Measurements from ENCODE around the gene PRPF40A.

PRPF40A gene

GRCh38 chr2:152648336-152648735 lies 68.9 kb downstream of the PRPF40A start:
- no peak for DNase-seq

DNA sequence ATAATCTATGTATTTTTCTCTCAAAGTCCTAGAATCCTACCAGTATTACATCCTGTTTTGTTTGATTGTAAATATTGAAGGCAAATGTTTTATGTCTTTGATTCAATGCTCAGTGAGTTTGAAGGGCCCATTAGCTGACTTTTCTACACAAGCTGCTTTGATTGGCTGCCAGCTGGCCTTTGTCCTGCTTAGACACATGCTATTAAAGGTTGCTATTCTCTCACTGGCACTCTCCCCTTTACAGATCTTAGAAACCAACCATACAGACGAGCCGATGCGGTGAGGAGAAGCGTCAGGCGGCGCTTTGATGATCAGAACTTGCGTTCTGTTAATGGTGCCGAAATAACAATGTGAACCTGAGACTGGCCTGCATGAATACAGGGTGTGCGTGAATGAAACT lies 69.7 kb downstream of the PRPF40A start:
- DNase-seq = no peak

DNA sequence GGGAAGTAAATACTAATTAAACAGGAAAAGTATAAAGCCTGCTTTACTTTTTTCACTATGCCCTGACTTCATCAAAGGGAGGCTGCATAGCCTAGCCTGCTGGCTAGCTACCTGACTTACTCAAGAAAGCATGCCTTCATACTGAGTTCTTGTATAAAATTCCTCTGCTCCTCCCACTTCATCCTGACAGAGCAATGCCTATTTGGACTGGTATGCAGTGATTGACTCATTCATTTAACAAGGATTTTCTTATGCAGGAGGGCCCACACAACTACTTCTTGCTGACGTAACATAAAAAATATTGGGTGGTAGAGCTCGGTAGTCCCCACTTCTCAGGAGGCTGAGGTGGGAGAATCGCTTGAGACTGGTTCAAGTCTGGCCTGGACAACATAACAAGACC lies 70.5 kb downstream of the PRPF40A start:
- no peak for DNase-seq

DNA sequence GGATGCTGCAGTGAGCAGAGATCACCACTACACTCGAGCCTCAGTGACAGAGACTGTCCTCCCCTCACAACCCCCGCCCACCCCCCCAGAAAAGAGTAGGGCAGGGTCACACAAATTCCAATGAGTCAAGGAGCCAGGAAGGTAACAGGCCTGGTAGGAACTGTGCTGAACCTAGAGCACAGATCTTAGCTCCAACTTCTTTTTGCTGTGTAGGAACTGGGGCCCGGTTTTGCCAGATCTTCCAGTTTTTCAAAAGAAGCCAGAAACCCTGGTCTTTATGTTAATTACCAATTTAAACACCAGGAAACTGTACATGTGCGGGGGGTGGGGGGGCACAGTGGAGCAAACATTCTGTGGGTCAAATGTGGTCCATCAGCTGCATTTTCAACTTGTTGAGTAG lies 71.0 kb downstream of the PRPF40A start:
- DNase-seq = no peak

DNA sequence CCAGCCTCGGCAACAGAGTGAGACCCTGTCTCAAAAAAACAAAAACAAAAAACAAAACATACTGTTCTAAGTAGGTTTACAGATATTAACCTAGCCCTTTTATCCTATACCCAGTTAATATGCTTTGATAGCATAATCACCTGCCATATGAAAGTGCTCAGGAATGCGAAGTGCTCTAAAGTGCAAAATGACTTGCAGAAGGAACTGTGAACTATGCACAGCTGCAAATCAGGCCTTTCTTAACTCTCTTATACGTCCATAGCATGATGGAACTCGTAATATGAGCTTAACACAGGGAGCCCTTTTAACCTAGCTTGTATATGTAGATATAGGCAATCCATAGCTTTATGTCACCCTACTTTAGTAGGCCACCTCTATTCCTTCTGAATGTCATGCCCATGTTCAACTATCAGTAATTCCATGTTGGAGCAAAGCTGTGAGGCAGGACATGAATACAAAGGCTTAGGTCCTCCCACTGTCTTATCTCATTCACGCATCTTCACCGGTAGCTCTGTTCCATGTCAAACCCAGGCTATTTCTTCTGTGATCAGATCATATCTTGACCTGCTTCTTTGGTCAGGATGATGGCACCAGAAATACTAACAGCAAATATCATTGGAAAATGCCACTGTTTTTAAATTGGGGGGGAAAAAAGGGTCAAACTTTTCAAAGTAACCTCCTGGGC lies 72.9 kb downstream of the PRPF40A start:
- DNase-seq = no peak

GRCh38 chr2:152638590-152638989 lies 78.7 kb downstream of the PRPF40A start:
- no peak for DNase-seq

GRCh38 chr2:152638056-152638455 lies 79.2 kb downstream of the PRPF40A start:
- DNase-seq = no peak

DNA sequence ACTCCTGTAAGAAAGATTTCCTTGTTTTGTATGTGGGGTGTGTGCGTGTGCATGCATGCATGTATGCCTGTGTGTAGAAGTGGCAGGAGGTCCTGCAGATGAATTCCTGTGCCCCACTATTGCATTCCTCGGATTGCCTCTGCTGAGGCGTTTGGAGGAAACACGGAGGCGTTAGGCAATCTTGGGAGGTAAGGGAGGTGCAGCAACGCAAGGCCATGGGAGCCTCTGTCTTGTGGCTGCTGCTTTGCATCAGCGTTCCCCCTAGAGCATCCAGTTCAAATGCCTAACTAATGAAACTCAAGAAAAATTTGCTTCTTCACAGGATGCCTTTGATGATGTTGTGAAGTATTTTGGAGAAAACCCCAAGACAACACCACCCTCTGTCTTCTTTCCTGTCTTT lies 80.0 kb downstream of the PRPF40A start:
- DNase-seq = no peak

- DNase-seq = peak; percentile 65
Observed at GRCh38 chr2:152635635-152636298, 81.5 kb downstream of the PRPF40A start.

GRCh38 chr2:152632736-152633135 lies 84.5 kb downstream of the PRPF40A start:
- DNase-seq = no peak

DNA sequence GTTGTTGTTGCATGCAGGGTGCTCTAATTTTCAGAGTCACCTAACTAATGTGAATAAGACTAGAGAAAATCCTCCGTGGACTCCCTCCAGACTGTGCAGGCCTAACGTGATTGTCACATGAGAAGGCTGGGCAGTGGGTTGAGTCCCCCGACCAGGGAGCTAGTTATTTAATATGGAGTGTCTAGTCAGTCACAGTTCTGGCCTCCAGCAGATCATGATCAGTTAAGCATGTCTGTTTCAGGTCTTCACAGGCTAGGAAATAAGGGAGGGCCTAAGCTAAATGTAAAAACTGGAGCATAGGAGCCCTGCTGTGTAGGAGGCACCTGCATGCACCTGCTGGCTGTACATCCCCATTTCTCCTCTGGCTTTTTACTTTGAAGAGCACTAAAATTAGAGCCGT lies 86.8 kb downstream of the PRPF40A start:
- DNase-seq = no peak

GRCh38 chr2:152629202-152629601 lies 88.1 kb downstream of the PRPF40A start:
- DNase-seq = no peak

DNA sequence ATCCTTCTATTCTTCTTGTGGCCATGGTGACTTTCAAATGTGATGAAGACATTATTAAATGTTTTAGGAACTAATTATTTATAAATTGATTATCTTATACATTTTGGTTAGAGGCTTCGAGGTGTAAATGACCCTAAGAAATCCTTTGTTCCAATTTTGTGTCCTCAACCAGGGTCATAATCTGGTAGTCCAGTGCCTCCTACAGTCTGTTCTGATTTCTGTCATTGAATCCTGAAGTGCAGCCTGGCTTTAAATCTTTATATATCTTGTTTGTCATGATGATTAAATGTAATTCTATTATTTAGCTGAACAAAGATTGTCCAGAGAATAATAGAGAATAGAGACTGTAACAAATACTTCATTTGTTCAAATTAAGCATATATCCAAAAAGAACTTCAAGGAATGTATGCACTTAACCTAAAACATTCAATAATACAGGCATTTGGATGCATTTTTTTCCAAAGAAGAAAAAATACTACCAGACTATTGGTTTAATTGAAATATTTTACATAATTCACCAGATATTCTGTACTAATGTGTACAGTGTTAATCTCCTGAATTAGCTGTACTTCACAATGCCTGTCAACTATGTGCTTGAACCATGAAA lies 89.8 kb downstream of the PRPF40A start:
- no peak for DNase-seq

DNA sequence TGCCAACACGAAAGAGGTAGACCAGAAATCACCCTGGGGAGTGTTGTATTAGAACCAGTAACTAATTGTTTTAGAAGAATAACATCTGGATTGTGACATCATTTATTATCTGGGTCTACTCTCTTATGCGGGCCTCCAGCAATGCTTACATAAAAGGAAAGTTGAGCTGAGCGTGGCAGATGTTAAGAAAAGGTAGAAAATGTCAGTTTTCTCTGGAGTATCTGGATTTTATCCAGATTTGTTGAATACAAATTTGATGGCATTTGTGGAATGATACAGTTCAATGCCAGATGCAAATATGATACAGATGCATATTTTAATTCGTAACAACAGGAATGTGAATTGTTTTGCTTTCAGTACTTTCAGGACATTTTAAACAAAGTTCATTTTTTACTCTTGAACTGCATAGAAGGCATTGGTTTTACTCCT lies 90.3 kb downstream of the PRPF40A start:
- no peak for DNase-seq

GRCh38 chr2:152624805-152625204 lies 92.5 kb downstream of the PRPF40A start:
- no peak for DNase-seq

GRCh38 chr2:152623775-152624174 lies 93.5 kb downstream of the PRPF40A start:
- DNase-seq = no peak

- no peak for DNase-seq
Observed at GRCh38 chr2:152623076-152623740, 94.1 kb downstream of the PRPF40A start.

- DNase-seq = no peak
Observed at GRCh38 chr2:152622219-152622618, 95.0 kb downstream of the PRPF40A start.

DNA sequence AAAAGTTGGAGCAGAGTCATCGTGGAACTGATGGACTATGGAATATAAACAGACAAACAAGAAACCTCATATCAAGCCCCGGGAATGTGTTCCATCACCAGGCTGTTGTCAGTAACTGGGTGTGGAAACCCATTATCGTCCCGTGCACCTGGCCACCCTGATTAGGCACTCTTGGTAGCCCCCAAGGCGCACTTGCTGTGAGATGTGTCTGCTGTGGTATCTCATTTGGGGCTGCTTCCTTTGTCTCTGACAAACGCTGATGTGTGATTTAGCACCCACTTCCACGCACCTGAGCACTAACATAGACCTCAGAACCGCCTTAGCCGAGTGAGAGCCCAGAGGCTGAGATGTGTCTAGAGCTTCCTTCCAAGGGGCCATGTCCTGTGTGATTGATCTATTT lies 96.3 kb downstream of the PRPF40A start:
- no peak for DNase-seq

DNA sequence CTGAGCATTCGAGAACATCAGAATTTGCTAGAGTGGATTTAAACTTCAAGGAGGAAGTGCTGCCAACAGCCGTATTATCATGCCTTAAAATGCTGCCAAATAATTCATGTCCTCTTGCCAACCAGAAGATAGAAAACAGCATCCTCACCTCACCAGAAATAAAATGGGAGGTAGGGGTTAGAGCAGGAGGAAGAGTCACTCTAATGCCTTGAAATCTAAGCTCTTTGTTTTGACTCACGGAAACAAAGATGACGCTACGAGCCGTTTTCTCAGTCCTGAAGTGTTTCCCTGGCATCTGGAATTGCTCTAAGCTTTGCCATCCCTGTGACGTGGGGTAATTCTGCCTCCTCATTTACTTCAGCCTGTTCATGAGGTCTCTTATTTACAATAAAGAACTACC lies 97.1 kb downstream of the PRPF40A start:
- no peak for DNase-seq

DNA sequence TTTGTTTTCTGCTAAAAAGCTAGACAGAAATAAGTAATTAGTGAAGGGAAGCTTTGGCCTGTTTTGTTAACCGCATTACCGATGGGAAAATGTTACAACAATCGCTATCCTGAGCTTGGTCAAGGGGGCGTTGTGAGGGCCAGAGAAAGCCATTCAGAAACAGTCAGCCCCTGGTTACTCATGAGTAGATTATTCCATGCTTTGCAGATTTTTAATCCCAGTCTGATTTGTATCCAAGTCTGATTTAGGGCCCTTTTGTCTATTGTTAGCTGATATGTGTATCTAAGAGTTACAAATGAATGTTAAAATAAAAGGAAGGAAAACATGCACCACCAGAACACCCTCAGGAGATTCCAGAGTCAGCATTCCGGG lies 99.1 kb downstream of the PRPF40A start:
- DNase-seq = no peak

DNA sequence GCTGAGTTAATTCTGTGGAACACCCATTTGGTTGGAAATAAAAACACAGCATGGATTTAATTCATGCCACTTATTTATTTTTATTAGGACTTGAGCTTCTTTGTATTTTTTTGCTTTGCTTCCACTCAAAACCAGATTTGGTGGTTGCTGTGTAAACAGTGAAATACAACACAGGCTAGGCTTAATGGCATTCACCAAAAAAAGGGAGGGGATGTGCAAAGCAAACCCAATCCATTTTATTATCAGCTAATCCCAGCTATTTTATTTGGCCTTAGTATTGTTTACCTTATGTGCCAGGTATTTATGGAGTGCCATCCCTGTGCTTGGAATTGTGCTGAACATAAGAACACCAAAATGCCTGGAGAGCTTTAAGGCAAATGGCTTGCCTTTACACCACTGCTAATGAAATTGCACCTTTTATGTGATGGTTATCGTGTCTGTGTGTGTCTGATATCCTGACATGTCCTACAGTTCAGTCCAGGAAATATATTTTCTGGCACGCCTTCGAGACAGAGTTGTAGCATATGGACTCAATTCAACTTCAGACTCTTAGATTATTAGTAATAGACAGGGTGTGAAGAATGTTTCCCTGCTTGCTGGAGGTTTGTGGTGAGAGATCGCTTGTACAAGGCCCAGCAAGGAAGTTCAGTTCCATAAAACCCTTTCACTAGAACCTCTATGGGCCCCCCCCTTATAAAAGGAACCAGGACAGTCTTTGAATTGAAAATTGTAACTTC lies 99.6 kb downstream of the PRPF40A start:
- DNase-seq = no peak

DNA sequence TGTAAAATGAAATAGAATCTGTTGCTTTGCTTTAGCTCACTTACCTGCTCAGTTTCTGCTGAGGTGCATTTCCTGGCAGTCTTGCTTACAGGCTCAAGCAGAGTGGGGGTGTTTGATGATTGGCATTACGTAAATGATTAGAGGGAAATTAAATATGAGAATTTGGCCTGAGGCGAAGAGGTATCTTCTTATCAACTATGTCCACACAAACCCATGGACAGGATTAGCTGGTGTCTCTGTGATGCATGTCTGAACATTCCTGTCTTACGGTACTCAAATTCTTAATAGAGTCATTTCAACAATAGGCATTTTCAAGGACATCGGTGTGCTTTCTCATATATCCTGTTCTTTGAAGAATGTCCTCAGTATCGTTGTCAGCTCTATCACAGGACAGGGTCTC lies 102.1 kb downstream of the PRPF40A start:
- no peak for DNase-seq
